Activated CD8-positive, alpha-beta T cell treated with anti-CD3 and anti-CD28 coated beads for 36 hours (primary cell): ENCODE measurements around the gene RAB6A. TPM values are rescaled to one million over a fixed set of nuclear protein-coding genes. Genes with fewer than 3 reads are reported as not detected.
A peak's percentile ranks its signal among the peaks of the same experiment; 100 is the strongest.

Experiments used
- ATAC-seq: fragments of 200-7000 bp; cut with Tn5 transposase; one replicate; pipeline ENCODE4 v1.10.0; 2021; ENCODE audit warnings: mild to moderate bottlenecking, moderate library complexity
- CTCF ChIA-PET: fragments of 350-600 bp; sonication (Branson Sonifier 250); formaldehyde crosslinking; loops from one replicate; lab custom pipeline; 2021; ENCODE audit warnings: antibody characterized with exemption; lab: Charles Lee
- POLR2A ChIA-PET: fragments of 350-600 bp; sonication (Branson Sonifier 250); formaldehyde crosslinking; loops from one replicate; lab custom pipeline; 2021; ENCODE audit warnings: antibody characterized with exemption; lab: Charles Lee
- DNase-seq: peaks from one replicate; pipeline ENCODE4 v3.0.0-alpha.2; 2020
- H3K27ac Mint-ChIP-seq: one replicate; pipeline ENCODE4 v1.8.0; 2021; ENCODE audit warnings: mild to moderate bottlenecking, mixed read lengths
- H3K27me3 Mint-ChIP-seq: one replicate; pipeline ENCODE4 v1.8.0; 2021; ENCODE audit warnings: mixed read lengths
- H3K36me3 Mint-ChIP-seq: one replicate; pipeline ENCODE4 v1.8.0; 2021; ENCODE audit warnings: low read depth, mixed read lengths
- H3K4me1 Mint-ChIP-seq: one replicate; pipeline ENCODE4 v1.8.0; 2021; ENCODE audit warnings: low read depth, mixed read lengths
- H3K4me3 Mint-ChIP-seq: one replicate; pipeline ENCODE4 v1.8.0; 2021; ENCODE audit warnings: mild to moderate bottlenecking, moderate library complexity, mixed read lengths
- H3K9me3 Mint-ChIP-seq: one replicate; pipeline ENCODE4 v1.8.0; 2021; ENCODE audit warnings: mixed read lengths
- CTCF ChIP-seq: fragments of 200-600 bp; IDR thresholded peaks from one replicate; pipeline ENCODE4 v1.8.0; 2022; ENCODE audit warnings: antibody characterized with exemption, mild to moderate bottlenecking
- intact Hi-C: fragments of 100-400 bp; cut with micrococcal nuclease; formaldehyde crosslinking; loops from one replicate; pipeline ENCODE4 v1.10.0; 2022
- total RNA-seq, 2 experiments: library from RNA; stranded (reverse); gene quantifications; one replicate each; pipeline ENCODE4 v1.2.3, GENCODE V29; 2021

RAB6A gene
- 10 to 100 TPM; 75.3 to 77.6 TPM for total RNA-seq

- DNase-seq (peak; percentile 100), ATAC-seq (peak; percentile 94)
- Mint-ChIP-seq H3K27me3 (no peaks in the 10 kb centered on the region), H3K36me3 (peaks cover 7% of the 10 kb centered on the region), H3K4me3 (peak within 1 kb of the TSS; percentile 87), H3K4me1 (peaks cover 23% of the 10 kb centered on the region), H3K27ac (peak within 1 kb of the TSS; percentile 94), H3K9me3 (no peaks in the 10 kb centered on the region)
- no peak for TF ChIP-seq CTCF
- intact Hi-C loops, result loop anchor here (1.0 kb wide), 1 partner anchor 18 kb away; no protein-coding TSS in a partner anchor
- POLR2A ChIA-PET, result interaction anchor here (0.7 to 3.0 kb wide), 9 partner anchors 8 to 144 kb away, joined by 3 to 26 read pairs (median 3); partner anchors contain the start of gene MRPL48
- CTCF ChIA-PET, result interaction anchor here (0.9 to 2.2 kb wide), 4 partner anchors 19 to 62 kb away, joined by 3 to 8 read pairs (median 6); partner anchors contain the start of gene MRPL48
These were observed at the start of gene RAB6A for GRCh38 chr11:73760679-73761402. Gene RAB6A, minus strand, starts transcription at chr11:73761074. Its CDS starts 439 bp downstream, at chr11:73760635.

GRCh38 chr11:73810637-73811036, 49.8 kb upstream of the RAB6A start:
- ATAC-seq (no peak), DNase-seq (no peak)
- Mint-ChIP-seq H3K9me3 (no peaks in the 10 kb centered on the region), H3K27me3 (no peaks in the 10 kb centered on the region), H3K4me3 (no peak overlapping the region), H3K27ac (no peak overlapping the region), H3K36me3 (peaks cover 19% of the 10 kb centered on the region), H3K4me1 (no peaks in the 10 kb centered on the region)
- no peak for TF ChIP-seq CTCF
- CTCF ChIA-PET, result no interaction called here
- POLR2A ChIA-PET, result no interaction called here
- intact Hi-C loops, result no loop called here

GRCh38 chr11:73808052-73808451, 47.2 kb upstream of the RAB6A start:
- intact Hi-C loops, result no loop called here
- Mint-ChIP-seq H3K4me1 (peaks cover 4% of the 10 kb centered on the region), H3K27ac (no peak overlapping the region), H3K4me3 (no peak overlapping the region), H3K9me3 (no peaks in the 10 kb centered on the region), H3K27me3 (no peaks in the 10 kb centered on the region), H3K36me3 (peaks cover 18% of the 10 kb centered on the region)
- TF ChIP-seq CTCF, result no peak
- CTCF ChIA-PET, result no interaction called here
- POLR2A ChIA-PET, result no interaction called here
- ATAC-seq (no peak), DNase-seq (no peak)

- TF ChIP-seq CTCF, result no peak
- intact Hi-C loops, result no loop called here
- ATAC-seq, result no peak
- CTCF ChIA-PET, result no interaction called here
- Mint-ChIP-seq H3K4me1 (peaks cover 4% of the 10 kb centered on the region), H3K27me3 (no peaks in the 10 kb centered on the region), H3K9me3 (no peaks in the 10 kb centered on the region), H3K4me3 (no peak overlapping the region), H3K36me3 (peaks cover 18% of the 10 kb centered on the region), H3K27ac (no peak overlapping the region)
- no peak for DNase-seq
- POLR2A ChIA-PET, result no interaction called here
These were observed 43.8 kb upstream of the RAB6A start for GRCh38 chr11:73804712-73805111.

GRCh38 chr11:73801136-73801535, 40.3 kb upstream of the RAB6A start:
- no peaks in the 10 kb centered on the region for H3K9me3 Mint-ChIP-seq
- H3K4me1 Mint-ChIP-seq, result peaks cover 4% of the 10 kb centered on the region
- no peak for TF ChIP-seq CTCF
- ChIA-PET POLR2A (no interaction called here), CTCF (no interaction called here)
- intact Hi-C loops, result no loop called here
- peaks cover 6% of the 10 kb centered on the region for H3K36me3 Mint-ChIP-seq
- no peak for ATAC-seq
- no peaks in the 10 kb centered on the region for H3K27me3 Mint-ChIP-seq
- no peak for DNase-seq
- H3K27ac Mint-ChIP-seq, result no peak overlapping the region
- H3K4me3 Mint-ChIP-seq, result no peak overlapping the region
